HUES64 (cell line): ENCODE data around the gene EPHB6.

Experiments
- H3K27ac ChIP-seq: 2 replicates; pipeline ENCODE4 v1.7.0; 2013; ENCODE audit warnings: low read depth, low read length, inconsistent platforms
- H3K27me3 ChIP-seq: 2 replicates; pipeline ENCODE4 v1.6.1; 2013; ENCODE audit warnings: mild to moderate bottlenecking, low read length; ENCODE audit not compliant: insufficient read depth
- H3K36me3 ChIP-seq: 2 replicates; pipeline ENCODE4 v1.6.1; 2013; ENCODE audit warnings: mild to moderate bottlenecking, low read length; ENCODE audit not compliant: insufficient read depth
- H3K4me1 ChIP-seq: 2 replicates; pipeline ENCODE4 v1.6.1; 2013; ENCODE audit warnings: mild to moderate bottlenecking, low read length, moderate library complexity; ENCODE audit not compliant: insufficient read depth
- H3K4me3 ChIP-seq: 2 replicates; pipeline ENCODE4 v1.5.1; 2013; ENCODE audit warnings: mild to moderate bottlenecking, low read length, moderate library complexity
- H3K9ac ChIP-seq: 2 replicates; pipeline ENCODE4 v1.6.1; 2013; ENCODE audit warnings: mild to moderate bottlenecking, low read depth, low read length
- H3K9me3 ChIP-seq: 2 replicates; pipeline ENCODE4 v1.6.1; 2013; ENCODE audit warnings: low read depth, low read length; ENCODE audit not compliant: insufficient read depth
- WGBS: fragments of 150-250, 120-280 bp; methylation state at CpG from one replicate; pipeline ENCODE4 v1.1.7; 2013; ENCODE audit warnings: missing lambda C conversion rate; 5-methylcytosine and 5-hydroxymethylcytosine counted together

Gene EPHB6

DNA sequence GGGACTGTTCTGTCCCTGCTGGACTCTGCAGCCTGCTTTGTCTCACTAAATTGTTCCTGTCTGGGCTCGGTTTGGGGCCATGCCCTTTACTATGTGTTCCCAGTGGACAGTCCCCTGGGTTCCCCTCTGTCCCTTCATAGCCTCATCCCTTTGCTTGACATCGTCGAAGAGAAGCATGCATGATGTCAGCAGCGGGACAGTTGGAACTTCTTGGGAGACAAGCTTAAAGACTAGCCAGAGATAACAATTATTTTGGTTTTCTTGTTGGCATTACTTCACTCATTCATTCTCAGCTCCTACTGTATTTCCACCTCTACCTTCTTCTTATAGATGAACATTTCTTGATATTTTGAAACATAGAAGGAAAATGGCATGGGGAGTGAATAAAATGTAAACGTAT, 2.7 kb downstream of the EPHB6 start:
- Histone ChIP-seq H3K27me3 (peaks cover 22% of the 10 kb centered on the region), H3K36me3 (no peaks in the 10 kb centered on the region), H3K27ac (no peak overlapping the region), H3K4me1 (peaks cover 27% of the 10 kb centered on the region), H3K4me3 (no peak overlapping the region), H3K9me3 (no peaks in the 10 kb centered on the region), H3K9ac (no peak overlapping the region)
- WGBS, result 89% methylated on average over 4 of the region's 5 CpGs

DNA sequence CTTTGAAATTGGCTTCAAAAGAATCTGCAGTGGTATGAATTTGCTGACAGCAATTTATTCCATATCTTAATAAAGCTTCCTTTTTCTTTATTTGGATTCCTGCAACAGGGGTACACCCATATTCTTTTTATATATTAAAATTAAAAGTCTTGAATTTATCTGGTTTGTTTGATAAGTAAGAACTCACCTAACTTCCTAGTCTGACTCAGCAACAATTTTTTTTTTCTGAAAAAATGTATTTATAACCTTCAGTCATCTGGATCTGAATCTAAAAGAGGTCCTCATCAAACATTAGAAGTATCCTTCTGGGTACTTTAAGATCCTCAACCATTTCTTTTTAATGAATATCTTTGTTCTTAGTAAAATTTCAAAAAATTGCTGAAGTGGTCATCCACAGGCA, 4.5 kb downstream of the EPHB6 start:
- no peak overlapping the region for H3K9ac ChIP-seq
- H3K9me3 ChIP-seq, result no peaks in the 10 kb centered on the region
- H3K4me1 ChIP-seq, result peaks cover 20% of the 10 kb centered on the region
- no peaks in the 10 kb centered on the region for H3K36me3 ChIP-seq
- peaks cover 22% of the 10 kb centered on the region for H3K27me3 ChIP-seq
- H3K27ac ChIP-seq, result no peak overlapping the region
- no peak overlapping the region for H3K4me3 ChIP-seq

DNA sequence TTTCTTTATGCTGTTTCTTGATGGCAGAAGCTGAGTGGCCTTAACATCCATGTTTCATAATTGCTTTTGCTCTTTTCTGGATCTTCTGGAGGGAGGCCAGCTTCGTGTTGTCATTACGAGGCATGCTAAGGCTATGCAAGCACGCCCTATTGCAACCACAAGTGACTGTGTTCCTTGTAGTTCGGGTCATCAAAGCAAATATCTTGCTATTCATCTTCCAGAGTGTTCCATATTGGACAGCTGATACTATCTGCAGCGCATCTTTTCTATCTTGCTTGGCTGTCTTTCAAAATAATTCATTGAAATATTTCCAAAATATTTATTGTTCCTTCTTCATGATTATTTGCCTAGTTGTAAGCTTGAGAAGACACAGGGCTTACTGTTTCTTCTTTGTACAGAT, 5.0 kb downstream of the EPHB6 start:
- no peak overlapping the region for H3K27ac ChIP-seq
- H3K27me3 ChIP-seq, result peaks cover 22% of the 10 kb centered on the region
- H3K9me3 ChIP-seq, result no peaks in the 10 kb centered on the region
- no peak overlapping the region for H3K4me3 ChIP-seq
- 91% methylated on average over 5 of the region's 5 CpGs for WGBS
- H3K4me1 ChIP-seq, result peaks cover 20% of the 10 kb centered on the region
- H3K36me3 ChIP-seq, result no peaks in the 10 kb centered on the region
- no peak overlapping the region for H3K9ac ChIP-seq

DNA sequence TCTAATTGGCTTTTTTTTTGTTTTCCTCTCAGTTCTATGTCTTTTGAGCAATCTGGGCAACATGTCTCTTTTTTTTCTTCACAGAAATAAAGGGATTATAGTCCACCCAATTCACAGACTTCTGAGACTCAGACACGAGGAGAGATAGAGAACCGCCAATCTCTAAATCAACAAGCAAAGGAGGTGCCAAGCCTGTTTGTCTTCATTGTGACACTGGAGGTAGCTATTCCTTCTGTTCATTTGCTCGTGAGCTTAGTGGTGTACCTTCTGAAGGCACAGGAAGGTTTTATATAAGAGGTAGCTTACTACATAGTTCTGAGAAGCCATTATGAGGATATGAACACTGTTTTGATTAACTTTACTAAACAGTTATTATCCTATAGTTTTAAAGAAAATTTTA, 6.1 kb downstream of the EPHB6 start:
- Histone ChIP-seq H3K4me3 (no peak overlapping the region), H3K9ac (no peak overlapping the region), H3K9me3 (no peaks in the 10 kb centered on the region), H3K27ac (no peak overlapping the region), H3K36me3 (no peaks in the 10 kb centered on the region), H3K27me3 (peaks cover 11% of the 10 kb centered on the region), H3K4me1 (peaks cover 15% of the 10 kb centered on the region)
- 74% methylated on average over 3 of the region's 3 CpGs for WGBS

DNA sequence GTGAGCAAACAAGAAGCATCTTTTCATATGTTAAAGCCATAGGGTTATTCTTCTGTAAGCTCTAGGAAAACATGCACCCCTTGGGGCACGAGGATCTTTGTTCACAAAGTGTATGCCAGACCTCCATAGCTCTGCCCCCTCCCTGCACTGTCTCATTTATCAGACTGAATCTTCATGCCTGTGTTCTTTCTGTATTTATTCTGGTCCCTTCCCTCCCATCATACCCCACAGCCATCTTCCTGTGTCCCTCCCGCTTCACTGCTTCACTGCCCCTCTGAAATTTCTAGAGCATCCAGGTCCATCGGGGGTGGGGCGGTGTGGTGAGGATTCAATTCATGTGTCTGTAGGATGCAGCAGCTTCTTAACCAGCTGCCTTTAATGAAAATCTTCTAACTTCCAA, 7.5 kb downstream of the EPHB6 start:
- Histone ChIP-seq H3K27me3 (no peaks in the 10 kb centered on the region), H3K9me3 (no peaks in the 10 kb centered on the region), H3K27ac (no peak overlapping the region), H3K36me3 (no peaks in the 10 kb centered on the region), H3K9ac (no peak overlapping the region), H3K4me1 (peaks cover 15% of the 10 kb centered on the region), H3K4me3 (no peak overlapping the region)
- 56% methylated on average over 2 of the region's 4 CpGs for WGBS

DNA sequence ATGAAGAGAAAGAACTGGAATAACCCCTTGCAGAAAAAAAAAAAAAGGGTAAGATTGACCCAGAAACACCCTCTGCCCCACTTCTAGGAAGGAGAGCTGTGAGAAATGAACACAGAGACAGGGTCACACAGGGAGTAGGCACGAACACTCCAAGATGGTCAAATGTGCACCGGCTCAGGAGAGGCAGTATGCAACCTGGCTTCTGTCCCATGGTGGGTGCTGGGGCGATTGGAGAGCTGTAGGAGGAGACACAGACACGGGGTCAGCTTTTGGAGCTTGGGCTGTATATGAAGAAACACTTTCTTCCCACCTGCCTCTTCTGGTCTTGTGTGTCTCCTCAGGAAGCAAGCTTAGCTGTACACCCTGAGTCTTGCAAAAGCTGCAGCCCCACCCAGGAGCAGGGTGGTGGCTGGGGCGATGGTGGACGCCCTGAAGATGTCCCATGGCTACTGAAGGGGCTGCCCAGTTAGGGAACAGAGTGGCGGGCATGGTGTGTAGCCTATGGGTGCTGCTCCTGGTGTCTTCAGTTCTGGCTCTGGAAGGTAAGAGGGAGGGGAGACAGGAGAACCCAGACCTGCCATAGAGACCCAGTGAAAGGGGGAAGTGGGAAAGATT, 8.0 kb downstream of the EPHB6 start:
- H3K27ac ChIP-seq, result no peak overlapping the region

DNA sequence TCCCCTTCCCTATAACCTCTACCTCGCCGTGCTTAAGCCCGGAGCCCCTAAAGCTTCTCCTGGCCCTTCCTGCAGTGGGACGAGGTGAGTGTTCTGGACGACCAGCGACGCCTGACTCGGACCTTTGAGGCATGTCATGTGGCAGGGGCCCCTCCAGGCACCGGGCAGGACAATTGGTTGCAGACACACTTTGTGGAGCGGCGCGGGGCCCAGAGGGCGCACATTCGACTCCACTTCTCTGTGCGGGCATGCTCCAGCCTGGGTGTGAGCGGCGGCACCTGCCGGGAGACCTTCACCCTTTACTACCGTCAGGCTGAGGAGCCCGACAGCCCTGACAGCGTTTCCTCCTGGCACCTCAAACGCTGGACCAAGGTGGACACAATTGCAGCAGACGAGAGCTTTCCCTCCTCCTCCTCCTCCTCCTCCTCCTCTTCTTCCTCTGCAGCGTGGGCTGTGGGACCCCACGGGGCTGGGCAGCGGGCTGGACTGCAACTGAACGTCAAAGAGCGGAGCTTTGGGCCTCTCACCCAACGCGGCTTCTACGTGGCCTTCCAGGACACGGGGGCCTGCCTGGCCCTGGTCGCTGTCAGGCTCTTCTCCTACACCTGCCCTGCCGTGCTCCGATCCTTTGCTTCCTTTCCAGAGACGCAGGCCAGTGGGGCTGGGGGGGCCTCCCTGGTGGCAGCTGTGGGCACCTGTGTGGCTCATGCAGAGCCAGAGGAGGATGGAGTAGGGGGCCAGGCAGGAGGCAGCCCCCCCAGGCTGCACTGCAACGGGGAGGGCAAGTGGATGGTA, 9.2 kb downstream of the EPHB6 start:
- no peaks in the 10 kb centered on the region for H3K36me3 ChIP-seq
- H3K4me3 ChIP-seq, result no peak overlapping the region
- H3K9ac ChIP-seq, result no peak overlapping the region
- H3K9me3 ChIP-seq, result no peaks in the 10 kb centered on the region
- peaks cover 15% of the 10 kb centered on the region for H3K4me1 ChIP-seq
- 94% methylated on average over 36 of the region's 37 CpGs for WGBS
- H3K27me3 ChIP-seq, result no peaks in the 10 kb centered on the region
- H3K27ac ChIP-seq, result no peak overlapping the region

More for the DNA sequence above, 8.0 kb downstream of the EPHB6 start:
- Histone ChIP-seq H3K9ac (no peak overlapping the region), H3K9me3 (no peaks in the 10 kb centered on the region), H3K4me1 (peaks cover 15% of the 10 kb centered on the region), H3K27me3 (no peaks in the 10 kb centered on the region), H3K36me3 (no peaks in the 10 kb centered on the region), H3K4me3 (no peak overlapping the region)
- 93% methylated on average over 7 of the region's 7 CpGs for WGBS

DNA sequence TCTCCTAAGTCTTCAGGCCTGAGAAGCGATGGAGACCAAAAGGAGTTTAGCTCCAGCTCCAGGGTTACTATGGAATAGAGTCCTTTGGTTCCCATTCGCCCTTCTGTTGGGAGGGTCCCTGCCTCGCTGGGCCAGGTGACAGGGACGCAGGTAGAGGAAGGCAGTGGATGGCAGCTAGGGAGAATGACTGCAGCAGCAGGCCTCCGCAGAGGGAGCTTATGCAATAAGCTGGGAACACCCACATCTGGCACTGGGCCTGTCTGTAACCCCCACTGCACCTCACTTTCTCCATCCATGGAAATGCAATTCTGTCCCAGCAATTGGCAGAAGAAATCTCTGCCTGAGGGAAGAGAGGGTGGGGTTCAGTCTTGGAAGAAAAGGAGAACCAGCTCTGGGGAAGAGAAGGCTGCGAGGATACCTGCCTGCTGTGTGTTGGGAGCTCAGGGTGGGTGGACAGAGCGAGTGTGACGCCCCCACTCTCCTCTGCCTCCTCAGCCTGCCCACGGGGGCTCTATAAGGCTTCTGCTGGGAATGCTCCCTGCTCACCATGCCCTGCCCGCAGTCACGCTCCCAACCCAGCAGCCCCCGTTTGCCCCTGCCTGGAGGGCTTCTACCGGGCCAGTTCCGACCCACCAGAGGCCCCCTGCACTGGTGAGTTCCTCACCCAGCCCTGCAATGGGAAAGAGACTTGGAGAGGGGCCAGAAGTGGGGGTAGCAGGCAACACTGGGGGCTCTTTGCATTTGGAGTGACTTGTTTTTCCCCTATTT, 10.3 kb downstream of the EPHB6 start:
- H3K27me3 ChIP-seq, result no peaks in the 10 kb centered on the region
- H3K36me3 ChIP-seq, result 0 out of 2 replicates have a peak, but pooled peaks cover 4% of the 10 kb centered on the region
- peaks cover 15% of the 10 kb centered on the region for H3K4me1 ChIP-seq
- no peak overlapping the region for H3K4me3 ChIP-seq
- no peaks in the 10 kb centered on the region for H3K9me3 ChIP-seq
- H3K9ac ChIP-seq, result no peak overlapping the region
- 93% methylated on average over 14 of the region's 14 CpGs for whole genome bisulfite sequencing
- H3K27ac ChIP-seq, result no peak overlapping the region

DNA sequence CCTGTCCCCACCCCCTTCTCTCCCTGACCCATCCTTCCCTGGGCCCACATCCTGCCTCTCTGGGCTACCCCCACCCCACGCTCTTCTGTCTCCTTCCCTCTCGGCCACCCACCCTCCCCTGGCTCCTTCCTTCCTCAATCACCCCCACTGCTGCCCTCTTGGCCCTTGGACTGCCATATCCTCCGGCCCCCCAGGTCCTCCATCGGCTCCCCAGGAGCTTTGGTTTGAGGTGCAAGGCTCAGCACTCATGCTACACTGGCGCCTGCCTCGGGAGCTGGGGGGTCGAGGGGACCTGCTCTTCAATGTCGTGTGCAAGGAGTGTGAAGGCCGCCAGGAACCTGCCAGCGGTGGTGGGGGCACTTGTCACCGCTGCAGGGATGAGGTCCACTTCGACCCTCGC, 10.9 kb downstream of the EPHB6 start:
- Histone ChIP-seq H3K9me3 (no peaks in the 10 kb centered on the region), H3K27me3 (no peaks in the 10 kb centered on the region), H3K4me3 (no peak overlapping the region), H3K27ac (no peak overlapping the region), H3K9ac (no peak overlapping the region), H3K4me1 (peaks cover 15% of the 10 kb centered on the region), H3K36me3 (0 out of 2 replicates have a peak, but pooled peaks cover 4% of the 10 kb centered on the region)
- WGBS, result 86% methylated on average over 13 of the region's 13 CpGs

DNA sequence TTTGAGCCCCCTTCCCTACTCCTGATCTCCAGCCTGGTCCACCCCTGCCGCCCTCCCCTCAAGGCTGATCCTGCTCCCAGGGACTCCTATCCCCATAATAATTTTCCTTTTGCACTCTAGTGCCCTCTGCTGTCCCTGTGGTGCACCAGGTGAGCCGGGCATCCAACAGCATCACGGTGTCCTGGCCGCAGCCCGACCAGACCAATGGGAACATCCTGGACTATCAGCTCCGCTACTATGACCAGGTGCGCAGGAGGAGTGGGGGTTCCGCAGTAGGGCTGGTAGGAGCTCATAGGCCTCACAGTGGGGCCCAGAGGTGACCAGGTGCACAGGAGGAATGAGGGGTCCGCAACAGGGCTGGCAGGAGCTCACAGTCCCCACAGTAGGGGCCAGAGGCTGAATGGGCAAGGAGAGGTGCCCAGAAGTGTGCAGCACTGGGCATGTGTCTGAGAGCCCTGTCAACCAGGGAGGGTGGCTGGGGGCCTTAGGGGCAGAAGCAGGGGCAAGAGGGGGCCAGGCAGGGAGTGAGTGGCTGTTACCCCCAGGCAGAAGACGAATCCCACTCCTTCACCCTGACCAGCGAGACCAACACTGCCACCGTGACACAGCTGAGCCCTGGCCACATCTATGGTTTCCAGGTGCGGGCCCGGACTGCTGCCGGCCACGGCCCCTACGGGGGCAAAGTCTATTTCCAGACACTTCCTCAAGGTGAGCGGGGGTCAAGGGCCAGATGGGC, 11.7 kb downstream of the EPHB6 start:
- no peak overlapping the region for H3K27ac ChIP-seq
- no peaks in the 10 kb centered on the region for H3K27me3 ChIP-seq
- no peak overlapping the region for H3K9ac ChIP-seq
- peaks cover 14% of the 10 kb centered on the region for H3K4me1 ChIP-seq
- 80% methylated on average over 18 of the region's 18 CpGs for WGBS
- H3K9me3 ChIP-seq, result no peaks in the 10 kb centered on the region
- H3K36me3 ChIP-seq, result 0 out of 2 replicates have a peak, but pooled peaks cover 4% of the 10 kb centered on the region
- H3K4me3 ChIP-seq, result no peak overlapping the region

DNA sequence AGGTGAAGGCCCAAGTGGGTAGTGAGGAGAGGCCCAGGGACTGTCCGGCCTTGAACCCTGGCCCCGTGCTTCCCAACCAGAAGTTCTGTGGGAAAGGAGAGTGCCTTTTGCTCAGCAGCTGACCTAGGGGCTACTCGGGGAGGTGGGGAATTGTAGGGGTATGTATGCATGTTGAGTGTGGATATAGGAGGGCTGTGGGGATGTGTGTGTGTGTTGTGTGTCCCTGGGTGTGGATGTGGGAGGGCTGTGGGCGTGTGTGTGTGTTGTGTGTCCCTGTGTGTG, 12.2 kb downstream of the EPHB6 start:
- Histone ChIP-seq H3K4me1 (peaks cover 9% of the 10 kb centered on the region; the same call in 1 of the 2 replicates), H3K9me3 (no peaks in the 10 kb centered on the region), H3K36me3 (0 out of 2 replicates have a peak, but pooled peaks cover 4% of the 10 kb centered on the region), H3K9ac (no peak overlapping the region), H3K27ac (no peak overlapping the region), H3K27me3 (no peaks in the 10 kb centered on the region), H3K4me3 (no peak overlapping the region)
- WGBS, result 87% methylated on average over 4 of the region's 4 CpGs
